ENCODE measurements around the gene CNTRL.
A peak's percentile ranks its signal among the peaks of the same experiment; 100 is the strongest.
"Not testable (repeated sequence)": the region's sequence is repeated elsewhere in the genome, so short reads cannot be mapped to it uniquely, and the experiment has no call there.

CNTRL gene

DNA sequence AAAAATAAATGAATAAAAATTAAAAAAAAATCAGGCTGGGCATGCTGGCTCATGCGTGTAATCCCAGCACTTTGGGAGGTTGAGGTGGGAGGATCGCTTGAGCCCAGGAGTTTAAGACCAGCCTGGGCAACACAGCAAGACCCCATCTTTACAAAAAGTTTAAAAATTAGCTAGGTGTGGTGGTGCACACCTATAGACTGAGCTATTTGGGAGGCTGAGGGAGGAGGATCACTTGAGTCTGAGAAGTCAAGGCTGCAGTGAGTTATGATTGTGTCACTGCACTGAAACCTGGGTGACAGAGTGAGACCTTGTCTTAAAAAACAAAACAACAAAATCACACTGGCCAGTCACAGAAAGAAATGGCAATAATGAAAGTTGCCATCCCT lies 3.4 kb upstream of the CNTRL start:
- no peak for DNase-seq (ENCODE audit: low spot score)

- peak; percentile 94 for DNase-seq (ENCODE audit: low spot score)
These were observed 2.9 kb upstream of the CNTRL start for GRCh38 chr9:121071756-121072421.

DNA sequence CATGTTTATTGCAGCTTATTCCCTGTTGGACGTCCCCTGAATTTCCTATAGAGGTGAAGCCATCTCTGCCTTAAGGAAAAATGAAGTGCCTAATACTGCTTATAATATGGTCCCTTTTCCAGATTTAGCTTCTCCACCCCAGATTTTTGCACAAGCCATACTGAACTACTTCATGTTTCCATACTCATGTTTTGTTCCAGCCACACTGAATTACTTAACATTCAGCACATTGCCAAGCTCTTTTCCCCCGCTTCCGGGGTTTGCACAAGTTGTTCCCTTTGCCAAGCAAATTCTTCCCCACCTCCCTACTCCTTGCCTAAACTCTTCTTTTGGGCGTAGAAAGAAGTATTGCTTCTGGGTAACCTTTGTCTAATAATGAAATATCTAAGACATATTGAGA lies 1.7 kb upstream of the CNTRL start:
- peak; percentile 49 for DNase-seq (ENCODE audit: low spot score)

- DNase-seq (ENCODE audit: low spot score) = peak; percentile 86
These were observed 689 bp downstream of the CNTRL start for GRCh38 chr9:121075251-121076036.

DNA sequence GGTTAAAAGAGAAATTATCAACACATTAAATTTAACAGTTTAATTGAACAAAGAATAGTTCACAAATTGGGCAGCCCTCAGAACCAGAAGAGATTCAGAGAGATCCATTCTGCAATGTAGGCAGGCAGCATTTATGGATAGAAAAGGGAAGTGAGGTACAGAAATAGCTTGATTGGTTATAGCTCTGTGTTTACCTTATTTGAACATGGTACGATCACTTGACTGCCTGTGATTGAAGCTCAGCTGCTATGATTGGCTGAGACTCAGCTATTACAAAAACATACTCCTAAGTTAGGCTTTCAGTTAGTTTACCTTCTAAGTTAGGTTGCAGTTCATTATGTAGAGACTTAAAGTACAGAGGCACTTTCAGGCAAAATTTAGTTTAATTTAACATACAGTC lies 7.3 kb downstream of the CNTRL start:
- DNase-seq (ENCODE audit: low spot score) = no peak

GRCh38 chr9:121085661-121086060 lies 10.9 kb downstream of the CNTRL start:
- DNase-seq (ENCODE audit: low spot score) = no peak

DNA sequence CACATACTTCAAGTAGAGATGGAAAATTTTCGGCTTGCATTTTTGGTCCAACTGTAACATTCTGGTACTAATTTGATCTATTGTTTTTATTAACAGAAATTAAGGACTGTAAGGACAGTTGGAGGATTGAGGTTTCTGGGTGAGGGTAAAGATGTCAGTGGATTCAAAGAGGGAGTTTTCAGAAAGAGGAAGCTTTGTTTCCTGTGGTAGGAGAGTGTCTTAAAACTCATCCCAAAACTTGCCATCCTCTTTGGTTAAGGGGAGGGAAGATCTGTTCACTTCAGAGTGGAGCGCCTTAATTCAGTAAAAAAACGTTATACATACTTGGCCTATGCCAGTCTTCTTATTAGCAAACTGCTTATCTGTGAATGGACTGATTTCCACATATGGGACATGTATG lies 13.8 kb downstream of the CNTRL start:
- no peak for DNase-seq (ENCODE audit: low spot score)

DNA sequence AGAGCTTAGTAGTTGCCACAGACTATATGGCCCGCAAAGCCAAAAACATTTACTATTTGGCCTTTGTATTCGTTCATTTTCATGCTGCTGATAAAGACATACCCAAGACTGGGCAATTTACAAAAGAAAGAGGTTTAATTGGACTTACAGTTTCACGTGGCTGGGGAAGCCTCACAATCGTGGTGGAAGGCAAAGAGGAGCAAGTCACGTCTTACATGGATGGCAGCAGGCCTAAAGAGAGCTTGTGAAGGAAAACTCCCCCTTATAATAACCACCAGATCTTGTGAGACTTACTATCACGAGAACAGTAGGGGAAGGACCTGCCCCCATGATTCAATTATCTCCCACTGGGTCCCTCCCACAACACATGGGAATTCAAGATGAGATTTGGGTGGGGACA lies 16.0 kb downstream of the CNTRL start:
- DNase-seq (ENCODE audit: low spot score) = not testable (repeated sequence)

- no peak for DNase-seq (ENCODE audit: low spot score)
These were observed 20.3 kb downstream of the CNTRL start for GRCh38 chr9:121095057-121095456.

GRCh38 chr9:121098567-121099198 lies 23.9 kb downstream of the CNTRL start:
- peak; percentile 43 for DNase-seq (ENCODE audit: low spot score)

GRCh38 chr9:121104054-121104453 lies 29.3 kb downstream of the CNTRL start:
- DNase-seq (ENCODE audit: low spot score) = not testable (repeated sequence)

- DNase-seq (ENCODE audit: low spot score) = no peak
These were observed 30.8 kb downstream of the CNTRL start for GRCh38 chr9:121105531-121105930.

DNA sequence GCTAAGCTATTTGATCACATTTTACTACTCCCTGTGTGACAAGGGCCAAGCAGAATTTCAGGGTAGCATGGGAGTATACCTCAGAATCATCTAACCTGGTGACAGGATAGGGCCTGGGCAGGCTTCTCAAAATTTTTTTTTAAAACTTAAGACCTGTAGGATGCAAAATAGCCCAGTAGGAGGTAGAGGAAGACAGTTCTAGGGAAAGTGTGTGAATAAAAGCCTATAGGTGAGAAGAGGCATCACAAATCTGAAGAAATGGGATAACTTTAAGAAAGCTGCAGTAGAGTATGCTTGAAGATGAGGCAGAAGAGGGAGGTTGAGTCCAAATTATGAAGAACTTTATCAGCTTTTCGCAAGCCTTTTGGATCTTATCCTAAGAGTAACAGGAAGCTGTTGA lies 32.3 kb downstream of the CNTRL start:
- peak; percentile 63 for DNase-seq (ENCODE audit: low spot score)

- no peak for DNase-seq (ENCODE audit: low spot score)
These were observed 33.1 kb downstream of the CNTRL start for GRCh38 chr9:121107881-121108280.

- DNase-seq (ENCODE audit: low spot score) = no peak
These were observed 40.7 kb downstream of the CNTRL start for GRCh38 chr9:121115466-121115865.

- DNase-seq (ENCODE audit: low spot score) = no peak
These were observed 43.5 kb downstream of the CNTRL start for GRCh38 chr9:121118266-121118665.

GRCh38 chr9:121120386-121120785 lies 45.6 kb downstream of the CNTRL start:
- peak; percentile 8 for DNase-seq (ENCODE audit: low spot score)

DNA sequence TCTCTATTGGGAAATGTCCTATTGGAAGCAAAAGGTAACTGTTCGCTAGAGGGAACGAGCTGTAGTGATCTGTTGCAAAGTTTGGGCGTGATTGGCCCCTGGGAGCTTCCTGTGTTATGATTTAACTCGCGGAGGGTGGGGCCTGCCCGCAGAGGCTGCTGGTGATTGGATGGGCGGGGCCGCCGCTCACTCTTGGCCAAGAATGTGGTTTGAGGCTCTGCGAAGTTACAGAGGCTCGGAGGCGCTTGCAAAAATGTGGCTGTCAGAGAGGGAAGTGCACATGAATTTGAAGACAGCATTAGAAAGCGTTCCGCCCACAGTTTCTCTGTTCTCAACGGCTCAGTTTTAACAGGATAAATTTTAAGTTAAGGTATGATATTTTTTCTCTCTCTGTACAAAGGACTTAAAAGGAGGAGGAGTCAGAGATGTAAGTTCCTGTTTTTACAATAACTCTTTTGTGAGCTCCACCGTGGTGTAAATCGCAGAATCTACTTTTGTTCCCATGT lies 46.9 kb downstream of the CNTRL start:
- DNase-seq (ENCODE audit: low spot score) = peak; percentile 97

- no peak for DNase-seq (ENCODE audit: low spot score)
These were observed 47.7 kb downstream of the CNTRL start for GRCh38 chr9:121122246-121123032.

DNA sequence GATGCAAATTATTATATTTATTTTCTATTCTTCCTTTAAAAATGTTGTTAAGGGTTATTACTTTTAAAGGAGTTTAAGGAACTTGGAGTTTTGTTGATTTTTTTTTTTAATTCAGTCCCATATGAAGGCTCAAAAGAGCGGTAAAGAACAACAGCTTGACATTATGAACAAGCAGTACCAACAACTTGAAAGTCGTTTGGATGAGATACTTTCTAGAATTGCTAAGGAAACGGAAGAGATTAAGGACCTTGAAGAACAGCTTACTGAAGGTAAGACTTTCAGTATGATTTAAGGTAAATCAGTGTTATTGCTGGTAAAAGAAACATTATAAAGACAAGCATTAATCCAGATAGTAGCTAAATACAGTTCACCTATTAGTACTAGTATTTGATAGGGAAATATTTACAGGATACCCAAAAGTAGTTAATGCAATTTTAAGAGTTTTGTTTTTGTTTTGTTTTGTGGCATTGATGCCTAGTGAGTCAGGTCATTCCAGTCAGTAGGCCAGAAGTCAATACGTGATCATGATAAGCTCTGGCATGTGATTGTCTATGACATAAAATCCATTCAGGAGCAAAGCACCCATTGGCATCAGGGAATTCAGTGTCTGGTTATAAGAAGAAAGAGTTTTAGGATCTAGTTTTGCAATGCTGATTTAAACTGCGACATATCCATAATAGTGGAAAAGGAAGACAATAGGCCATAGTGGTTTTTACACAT lies 49.2 kb downstream of the CNTRL start:
- DNase-seq (ENCODE audit: low spot score) = no peak

DNA sequence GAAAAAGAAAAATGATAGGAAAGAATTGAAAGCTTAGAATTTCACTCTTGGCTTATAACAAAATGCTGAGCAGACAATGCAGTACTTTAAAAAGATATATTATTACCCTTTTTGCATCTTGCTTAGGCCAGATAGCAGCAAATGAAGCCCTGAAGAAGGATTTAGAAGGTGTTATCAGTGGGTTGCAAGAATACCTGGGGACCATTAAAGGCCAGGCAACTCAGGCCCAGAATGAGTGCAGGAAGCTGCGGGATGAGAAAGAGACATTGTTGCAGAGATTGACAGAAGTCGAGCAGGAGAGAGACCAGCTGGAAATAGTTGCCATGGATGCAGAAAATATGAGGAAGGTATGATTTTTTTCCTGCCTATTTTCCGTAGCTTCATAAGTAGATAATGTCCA lies 50.8 kb downstream of the CNTRL start:
- DNase-seq (ENCODE audit: low spot score) = no peak

GRCh38 chr9:121129384-121129783 lies 54.6 kb downstream of the CNTRL start:
- DNase-seq (ENCODE audit: low spot score) = not testable (repeated sequence)

Data from NAMALWA (cell line).